ENCODE data around the gene BANK1.

DNA sequence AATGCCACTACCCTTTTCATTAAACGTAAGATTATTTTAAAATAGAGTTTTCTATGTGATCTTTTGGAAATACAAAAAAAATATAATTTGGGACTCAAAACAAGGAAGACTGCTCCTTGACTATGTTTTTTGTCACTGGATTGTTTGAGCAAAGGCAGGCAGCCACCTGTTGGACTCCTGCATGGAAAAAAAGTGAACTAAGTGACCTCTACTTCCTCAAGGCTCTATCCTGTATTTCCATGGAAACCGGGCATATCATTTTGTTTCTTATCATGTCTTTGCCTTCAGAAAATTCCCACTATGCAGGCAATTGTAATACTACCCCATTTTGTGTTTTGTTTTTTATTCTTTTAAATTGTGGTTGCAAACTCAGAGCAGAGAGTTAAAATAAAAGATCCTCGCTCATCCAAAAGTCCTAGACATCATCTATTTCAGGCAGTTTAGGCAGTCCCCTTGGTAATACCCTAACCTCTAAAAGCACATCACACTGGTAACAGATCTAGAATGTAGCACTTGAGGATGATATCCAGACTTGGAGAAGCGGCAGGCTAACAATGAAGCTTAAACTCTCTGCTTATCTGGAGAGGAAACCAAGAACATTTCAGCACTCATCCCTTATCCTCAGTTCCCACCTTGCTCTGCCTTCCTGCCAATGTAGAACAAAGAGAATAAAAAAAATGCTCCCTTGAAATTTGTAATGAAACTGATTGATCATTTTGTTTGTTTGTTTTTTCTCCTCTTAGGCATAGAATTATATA lies 165.7 kb downstream of the BANK1 start:
- TF ChIP-seq CTCF (IDR thresholded peaks at IDR 0.05): no peak
- no peak for TF ChIP-seq EP300 (IDR thresholded peaks at IDR 0.05)
- no peak for TF ChIP-seq POLR2AphosphoS5 (IDR thresholded peaks at IDR 0.05)
- no peak for TF ChIP-seq POLR2A (IDR thresholded peaks at IDR 0.05)

Data from stomach (tissue), 4 donors.